ENCODE results near the gene LIG1. TPM values are rescaled to one million over a fixed set of nuclear protein-coding genes. Genes with fewer than 3 reads are reported as not detected.
A peak's percentile ranks its signal among the peaks of the same experiment; 100 is the strongest.
"Not testable (repeated sequence)": the region's sequence is repeated elsewhere in the genome, so short reads cannot be mapped to it uniquely, and the experiment has no call there.

The LIG1 gene
- total and polyA plus RNA-seq, 8 donors: 26.7 to 72.1 (median 61.9) TPM

DNA sequence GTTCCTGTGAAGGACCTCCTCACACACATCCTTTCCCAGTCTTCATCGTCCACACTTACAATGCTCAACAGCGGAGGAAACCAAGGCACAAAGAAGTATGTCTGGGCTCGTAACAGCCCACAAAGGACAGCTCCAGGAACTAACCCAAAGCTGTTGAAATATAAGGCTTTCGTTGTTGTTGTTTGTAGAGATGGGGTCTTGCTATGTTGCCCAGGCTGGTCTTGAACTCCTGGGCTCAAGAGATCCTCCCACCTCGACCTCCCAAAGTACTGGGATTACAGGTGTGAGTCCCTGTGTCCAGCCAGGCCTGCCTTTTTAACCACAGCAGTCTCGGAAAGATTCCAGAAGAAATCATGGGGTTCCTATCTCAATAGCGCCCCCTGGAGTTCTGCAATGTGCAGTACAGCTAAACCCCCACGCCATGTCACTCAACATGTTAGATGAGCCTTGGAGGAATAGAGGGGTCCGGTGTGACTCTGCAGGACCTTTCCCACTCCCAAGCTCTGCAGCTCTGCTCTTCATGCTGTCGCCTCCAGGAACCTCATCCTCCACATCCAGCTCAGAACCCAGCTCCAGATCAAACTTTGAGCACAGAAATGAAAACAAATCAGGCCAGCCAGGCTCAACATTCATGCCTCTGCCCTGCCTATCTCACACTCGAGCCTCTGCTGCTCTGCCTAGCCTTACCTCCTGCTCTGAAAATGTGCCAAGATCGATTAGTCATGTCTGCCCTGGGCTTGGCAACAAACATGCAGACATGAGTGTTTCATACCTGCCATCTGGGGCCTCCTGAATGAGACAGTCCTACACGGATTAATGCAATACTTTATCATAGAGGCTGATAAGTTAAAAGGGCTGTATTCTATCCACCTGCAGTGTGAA lies 67.0 kb downstream of the LIG1 start:
- no peak for DNase-seq
- H3K27ac ChIP-seq: no peak overlapping the region
- TF ChIP-seq, protein P1, sequence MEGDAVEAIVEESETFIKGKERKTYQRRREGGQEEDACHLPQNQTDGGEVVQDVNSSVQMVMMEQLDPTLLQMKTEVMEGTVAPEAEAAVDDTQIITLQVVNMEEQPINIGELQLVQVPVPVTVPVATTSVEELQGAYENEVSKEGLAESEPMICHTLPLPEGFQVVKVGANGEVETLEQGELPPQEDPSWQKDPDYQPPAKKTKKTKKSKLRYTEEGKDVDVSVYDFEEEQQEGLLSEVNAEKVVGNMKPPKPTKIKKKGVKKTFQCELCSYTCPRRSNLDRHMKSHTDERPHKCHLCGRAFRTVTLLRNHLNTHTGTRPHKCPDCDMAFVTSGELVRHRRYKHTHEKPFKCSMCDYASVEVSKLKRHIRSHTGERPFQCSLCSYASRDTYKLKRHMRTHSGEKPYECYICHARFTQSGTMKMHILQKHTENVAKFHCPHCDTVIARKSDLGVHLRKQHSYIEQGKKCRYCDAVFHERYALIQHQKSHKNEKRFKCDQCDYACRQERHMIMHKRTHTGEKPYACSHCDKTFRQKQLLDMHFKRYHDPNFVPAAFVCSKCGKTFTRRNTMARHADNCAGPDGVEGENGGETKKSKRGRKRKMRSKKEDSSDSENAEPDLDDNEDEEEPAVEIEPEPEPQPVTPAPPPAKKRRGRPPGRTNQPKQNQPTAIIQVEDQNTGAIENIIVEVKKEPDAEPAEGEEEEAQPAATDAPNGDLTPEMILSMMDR (IDR thresholded peaks at IDR 0.05): peak; percentile 42 to 76
- ATAC-seq: peak; percentile 48
- peaks cover 5 to 8% of the 10 kb centered on the region in 2 donors for H3K4me1 ChIP-seq
- H3K36me3 ChIP-seq: no peaks in the 10 kb centered on the region
- intact Hi-C loops (cut with DNase I): loop anchor here in 1 of 2 donors (10.0 kb wide), 1 partner anchor 62 kb away; no protein-coding TSS in a partner anchor
- no peaks in the 10 kb centered on the region for H3K9me3 ChIP-seq
- H3K27me3 ChIP-seq: no peaks in the 10 kb centered on the region
- no peak overlapping the region for H3K4me3 ChIP-seq

DNA sequence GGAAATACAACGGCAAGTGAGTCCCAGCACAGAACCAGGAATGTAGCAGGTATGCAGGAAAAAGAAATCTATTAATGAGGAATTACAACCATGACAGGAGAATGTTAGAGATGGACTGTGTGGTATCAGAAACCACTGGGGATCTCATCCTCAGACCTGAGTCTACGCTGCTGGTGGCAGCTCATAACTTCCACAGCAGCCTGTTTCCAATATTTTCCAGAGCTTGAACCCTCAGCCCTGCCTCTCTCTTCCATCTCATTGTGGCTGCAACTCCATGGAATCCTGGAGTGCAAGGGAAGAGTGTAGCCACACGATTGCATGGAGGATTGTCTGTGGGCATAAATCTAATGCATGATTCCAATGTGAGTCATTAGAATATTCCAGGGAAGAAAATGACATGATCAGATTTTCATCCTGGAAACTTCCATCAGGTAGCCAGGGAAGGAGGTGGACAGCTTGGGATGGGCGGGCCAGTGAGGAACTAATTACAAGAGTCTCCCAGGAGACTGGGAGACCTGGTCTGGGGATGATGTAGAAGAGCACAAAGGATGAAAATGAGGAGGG lies 74.5 kb downstream of the LIG1 start:
- DNase-seq (no peak), ATAC-seq (no peak)
- no peak overlapping the region for H3K27ac ChIP-seq
- TF ChIP-seq, protein P1 (IDR thresholded peaks at IDR 0.05): no peak
- H3K4me3 ChIP-seq: no peak overlapping the region
- H3K9me3 ChIP-seq: peaks cover 0 to 5% of the 10 kb centered on the region in 2 donors
- intact Hi-C loops (cut with DNase I): no loop called here
- peaks cover 0 to 18% of the 10 kb centered on the region in 2 donors for H3K36me3 ChIP-seq
- H3K4me1 ChIP-seq: no peaks in the 10 kb centered on the region
- no peaks in the 10 kb centered on the region for H3K27me3 ChIP-seq

DNA sequence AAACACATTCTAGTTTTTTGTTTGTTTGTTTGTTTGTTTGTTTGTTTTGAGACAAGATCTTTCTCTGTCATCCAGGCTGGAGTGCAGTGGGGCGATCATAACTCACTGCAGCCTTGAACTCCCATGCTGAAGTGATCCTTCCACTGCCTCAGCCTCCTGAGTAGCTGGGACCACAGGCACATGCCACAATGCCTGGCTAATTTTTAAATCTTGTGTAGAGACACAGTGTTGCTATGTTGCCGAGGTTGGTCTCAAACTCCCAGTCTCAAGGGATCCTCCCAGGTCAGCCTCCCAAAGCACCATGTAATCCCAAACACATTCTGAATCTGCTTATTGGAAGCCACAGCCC lies 75.3 kb downstream of the LIG1 start:
- intact Hi-C loops (cut with DNase I): no loop called here
- peaks cover 0 to 5% of the 10 kb centered on the region in 2 donors for H3K9me3 ChIP-seq
- ATAC-seq (no peak), DNase-seq (no peak)
- TF ChIP-seq, protein P1 (IDR thresholded peaks at IDR 0.05): no peak
- H3K4me1 ChIP-seq: no peaks in the 10 kb centered on the region
- no peaks in the 10 kb centered on the region for H3K27me3 ChIP-seq
- H3K27ac ChIP-seq: no peak overlapping the region
- no peak overlapping the region for H3K4me3 ChIP-seq
- H3K36me3 ChIP-seq: peaks cover 0 to 18% of the 10 kb centered on the region in 2 donors

DNA sequence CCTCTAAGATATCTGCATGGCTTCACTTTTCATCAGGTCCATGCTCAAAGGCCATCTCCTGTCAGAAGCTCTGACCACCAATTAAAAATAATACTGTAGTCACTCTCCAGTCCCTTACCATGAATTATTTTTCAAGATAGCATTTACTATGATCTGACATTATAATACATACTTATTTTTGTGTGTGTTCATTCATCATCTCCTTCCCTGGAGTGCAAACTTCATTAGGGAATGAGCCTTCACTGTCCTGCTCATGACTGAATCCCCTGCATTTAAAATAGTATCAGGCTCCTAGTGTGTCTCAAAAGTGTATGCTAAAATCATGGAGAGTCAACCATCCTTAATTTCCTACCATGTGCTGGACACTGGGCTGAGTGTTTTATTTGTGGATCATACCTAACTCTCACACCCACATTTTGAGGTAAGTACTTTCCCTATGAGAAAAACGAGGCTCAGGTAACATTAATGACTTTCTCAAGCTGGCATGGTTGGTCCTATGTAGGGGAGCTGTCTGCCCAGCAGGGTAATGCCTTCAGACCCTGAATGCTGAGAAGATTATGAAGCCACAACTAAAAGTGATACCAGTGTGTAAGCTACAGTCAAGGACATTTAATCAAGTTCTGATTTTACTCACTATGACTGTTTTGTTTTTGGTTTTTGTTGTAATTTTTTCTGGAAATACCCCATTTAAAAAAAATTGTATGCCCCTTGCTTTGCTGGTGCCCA lies 75.9 kb downstream of the LIG1 start:
- Histone ChIP-seq H3K4me3 (no peak overlapping the region), H3K27ac (no peak overlapping the region), H3K9me3 (peaks cover 0 to 5% of the 10 kb centered on the region in 2 donors), H3K4me1 (no peaks in the 10 kb centered on the region), H3K27me3 (no peaks in the 10 kb centered on the region), H3K36me3 (peaks cover 0 to 18% of the 10 kb centered on the region in 2 donors)
- intact Hi-C loops (cut with DNase I): no loop called here
- ATAC-seq (no peak), DNase-seq (no peak)
- TF ChIP-seq, protein P1 (IDR thresholded peaks at IDR 0.05): no peak

DNA sequence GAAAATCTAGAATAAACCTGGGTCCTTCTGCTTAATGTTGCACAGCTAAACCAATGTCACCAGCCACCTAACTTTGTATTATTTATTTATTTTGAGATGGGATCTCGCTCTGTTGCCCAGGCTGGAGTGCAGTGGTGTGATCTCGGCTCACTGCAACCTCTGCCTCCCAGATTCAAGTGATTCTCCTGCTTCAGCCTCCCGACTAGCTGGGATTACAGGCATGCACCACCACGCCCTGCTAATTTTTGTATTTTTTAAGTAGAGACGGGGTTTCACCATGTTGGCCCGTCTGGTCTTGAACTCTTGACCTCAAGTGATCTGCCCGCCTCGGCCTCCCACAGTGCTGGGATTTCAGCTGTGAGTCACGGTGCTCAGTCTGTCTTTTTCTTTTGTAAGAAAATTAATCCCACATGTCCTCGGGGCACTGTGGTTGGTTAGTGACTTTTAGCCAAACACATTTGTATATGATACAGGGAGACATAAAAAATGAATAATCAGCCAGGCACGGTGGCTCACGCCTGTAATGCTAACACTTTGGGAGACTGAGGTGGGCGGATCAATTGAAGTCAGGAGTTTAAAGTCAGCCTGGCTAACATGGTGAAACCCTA lies 78.9 kb downstream of the LIG1 start:
- H3K27me3 ChIP-seq; ATAC-seq; H3K9me3 ChIP-seq; intact Hi-C loops (cut with DNase I); H3K4me1 ChIP-seq; H3K27ac ChIP-seq; DNase-seq; H3K4me3 ChIP-seq: not testable (repeated sequence)
- H3K36me3 ChIP-seq: peaks cover 0 to 18% of the 10 kb centered on the region in 2 donors
